A549 (cell line): ENCODE measurements around the gene MB21D2. TPM values are rescaled to one million over a fixed set of nuclear protein-coding genes. Genes with fewer than 3 reads are reported as not detected.

Experiments
- ATAC-seq, 2 experiments: fragments of 200-7000 bp in 1 of 2; fragments of >200 bp in 1 of 2; cut with Nextera tagmentation in 1 of 2; cut with Tn5 transposase in 1 of 2; 3 replicates each; pipeline versions ENCODE4 v1.8.0 to v1.9.1; 2018 to 2020; ENCODE audit warnings: mild to moderate bottlenecking in 1 of 2, moderate library complexity in 1 of 2
- CTCF ChIA-PET: fragments of 300-600 bp; sonication (Branson Sonifier 250); formaldehyde crosslinking; extraction: SDS; loops from one replicate; lab custom pipeline; 2021; ENCODE audit warnings: antibody characterized with exemption, inconsistent platforms; lab: Yijun Ruan, JAX
- POLR2A ChIA-PET: fragments of 350-600 bp; formaldehyde crosslinking; extraction: SDS; loops from one replicate; lab custom pipeline; 2021; ENCODE audit warnings: antibody characterized with exemption, inconsistent platforms; lab: Yijun Ruan, JAX
- DNase-seq, 2 experiments: peaks; one replicate each; pipeline versions ENCODE4 v3.0.0 to v3.0.0-alpha.2; 2011 to 2016; ENCODE audit warnings: low read depth in 1 of 2, low spot score in 1 of 2
- FAIRE-seq: peaks from 2 replicates; lab custom pipeline; 2011; peaks lifted over from hg19 to GRCh38; lab: Jason Lieb, UNC
- H3K27ac ChIP-seq, 2 experiments: fragments of >200 bp; sonication (Bioruptor Twin); formaldehyde crosslinking; 3 replicates each; pipeline ENCODE4 v1.5.1; 2016 to 2017
- H3K4me1 ChIP-seq: fragments of >200 bp; sonication (Bioruptor Twin); formaldehyde crosslinking; 3 replicates; pipeline ENCODE4 v1.6.1; 2016
- H3K4me2 ChIP-seq: fragments of >200 bp; sonication (Bioruptor Twin); formaldehyde crosslinking; 3 replicates; pipeline ENCODE4 v1.6.1; 2016
- H3K4me3 ChIP-seq: fragments of >200 bp; sonication (Bioruptor Twin); formaldehyde crosslinking; 3 replicates; pipeline ENCODE4 v1.5.1; 2016
- H3K9me3 ChIP-seq: fragments of >200 bp; sonication (Bioruptor Twin); formaldehyde crosslinking; 3 replicates; pipeline ENCODE4 v1.6.1; 2016
- BHLHE40 ChIP-seq: IDR thresholded peaks from 2 replicates; pipeline ENCODE4 v1.6.1; 2012; ENCODE audit warnings: low read depth, low read length, inconsistent platforms
- E2F6 ChIP-seq: IDR thresholded peaks from 2 replicates; pipeline ENCODE4 v1.6.1; 2012; ENCODE audit warnings: low read depth, borderline replicate concordance
- EHF ChIP-seq: fragments of 250-450 bp; sonication (Bioruptor Pico); IDR thresholded peaks from 2 replicates; pipeline ENCODE4 v1.5.0; 2020; ENCODE audit warnings: mild to moderate bottlenecking
- ESRRA ChIP-seq: fragments of 150-350 bp; IDR thresholded peaks from 2 replicates; pipeline ENCODE4 v1.6.1; 2014; ENCODE audit warnings: mild to moderate bottlenecking, low read length, borderline replicate concordance
- FOXS1 ChIP-seq: fragments of 250-450 bp; sonication (Bioruptor Pico); IDR thresholded peaks from 2 replicates; pipeline ENCODE4 v1.5.0; 2020; ENCODE audit warnings: mild to moderate bottlenecking, moderate library complexity
- GATA3 ChIP-seq: IDR thresholded peaks from 2 replicates; pipeline ENCODE4 v1.6.1; 2012; ENCODE audit warnings: borderline replicate concordance
- HDAC2 ChIP-seq: fragments of 200-600 bp; sonication (generic); IDR thresholded peaks from 2 replicates; pipeline ENCODE4 v1.6.1; 2016
- HEYL ChIP-seq: fragments of 250-450 bp; sonication (Bioruptor Pico); IDR thresholded peaks from 2 replicates; pipeline ENCODE4 v1.8.0; 2021; ENCODE audit warnings: mild to moderate bottlenecking, moderate library complexity
- HOXA7 ChIP-seq: fragments of 250-450 bp; sonication (Bioruptor Pico); IDR thresholded peaks from 2 replicates; pipeline ENCODE4 v1.5.0; 2020; ENCODE audit warnings: mild to moderate bottlenecking, moderate library complexity
- HOXB5 ChIP-seq: fragments of 250-450 bp; sonication (Bioruptor Pico); IDR thresholded peaks from 2 replicates; pipeline ENCODE4 v1.5.0; 2020; ENCODE audit warnings: mild to moderate bottlenecking, moderate library complexity
- JUN ChIP-seq, 2 experiments: fragments of >200 bp; sonication (Bioruptor Twin); formaldehyde crosslinking; IDR thresholded peaks; 2 replicates in 1 of 2; 3 replicates in 1 of 2; pipeline ENCODE4 v1.6.1; 2016 to 2017
- KDM1A ChIP-seq: fragments of 200-600 bp; sonication (generic); IDR thresholded peaks from 2 replicates; pipeline ENCODE4 v1.6.1; 2016; ENCODE audit warnings: low read depth, mild to moderate bottlenecking
- MAZ ChIP-seq: fragments of 150-350 bp; IDR thresholded peaks from 2 replicates; pipeline ENCODE4 v1.6.1; 2014; ENCODE audit warnings: antibody characterized with exemption, low read depth, low read length, borderline replicate concordance
- PBX3 ChIP-seq: IDR thresholded peaks from 2 replicates; pipeline ENCODE4 v1.6.1; 2012
- POLR2A ChIP-seq: IDR thresholded peaks from 2 replicates; pipeline ENCODE4 v1.6.1; 2012; ENCODE audit warnings: mild to moderate bottlenecking, low read length
- RAD21 ChIP-seq, 2 experiments: fragments of >200 bp in 1 of 2; sonication (Bioruptor Twin) in 1 of 2; formaldehyde crosslinking in 1 of 2; IDR thresholded peaks in 1 of 2; conservative IDR thresholded peaks in 1 of 2; 2 replicates in 1 of 2; 3 replicates in 1 of 2; pipeline ENCODE4 v1.6.1; 2012 to 2018; ENCODE audit warnings: inconsistent platforms in 1 of 2
- RCOR1 ChIP-seq: fragments of 150-350 bp; IDR thresholded peaks from 2 replicates; pipeline ENCODE4 v1.6.1; 2014; ENCODE audit warnings: antibody characterized with exemption, low read length, low read depth
- RFX5 ChIP-seq: fragments of 450-650 bp; IDR thresholded peaks from 2 replicates; pipeline ENCODE4 v1.7.1; 2014; ENCODE audit warnings: antibody characterized with exemption, mild to moderate bottlenecking, moderate library complexity
- RNF2 ChIP-seq: fragments of 200-600 bp; sonication (generic); IDR thresholded peaks from 2 replicates; pipeline ENCODE4 v1.6.1; 2016; ENCODE audit warnings: low read depth, mild to moderate bottlenecking, antibody characterized with exemption, moderate library complexity, borderline replicate concordance
- TFCP2L1 ChIP-seq: fragments of 250-450 bp; sonication (Bioruptor Pico); IDR thresholded peaks from 2 replicates; pipeline ENCODE4 v1.5.0; 2021; ENCODE audit warnings: mild to moderate bottlenecking
- TP53 ChIP-seq: fragments of 250-450 bp; sonication (Bioruptor Pico); IDR thresholded peaks from 2 replicates; pipeline ENCODE4 v1.5.0; 2021; ENCODE audit warnings: mild to moderate bottlenecking, moderate library complexity
- USF2 ChIP-seq: fragments of 450-650 bp; IDR thresholded peaks from 2 replicates; pipeline ENCODE4 v1.6.1; 2014; ENCODE audit warnings: antibody characterized with exemption
- ZFP36 ChIP-seq: fragments of 450-650 bp; IDR thresholded peaks from 2 replicates; pipeline ENCODE4 v1.6.1; 2014; ENCODE audit warnings: borderline replicate concordance; ENCODE audit not compliant: partially characterized antibody
- WGBS: methylation state at CpG from one replicate; pipeline ENCODE4 v1.1.6; 2017; ENCODE audit errors: missing lambda C conversion rate; 5-methylcytosine and 5-hydroxymethylcytosine counted together
- polyA plus RNA-seq, 4 experiments: library from polyadenylated mRNA; depleted of rRNA in 3 of 4; stranded (reverse); fragments of >200 nt; fragmentation: RNase III in 1 of 4; extraction: RNeasy Plus Mini Kit Qiagen cat#74134 plus additional on column Dnase treatment in 1 of 4; gene quantifications; 2 replicates in 3 of 4; 3 replicates in 1 of 4; pipeline ENCODE4 v1.2.3, GENCODE V29; 2011 to 2017
- TF ChIP-seq, protein P1 (sequence below): fragments of >200 bp; sonication (Bioruptor Twin); formaldehyde crosslinking; IDR thresholded peaks from 3 replicates; pipeline ENCODE4 v1.6.1; 2016
- TF ChIP-seq, protein P2 (sequence below): fragments of 250-450 bp; sonication (Bioruptor Pico); IDR thresholded peaks from 2 replicates; pipeline ENCODE4 v1.5.0; 2020; ENCODE audit warnings: low read depth, mild to moderate bottlenecking, moderate library complexity

Gene MB21D2
- polyA plus RNA-seq, 2 of the 4 experiments (the other 2 are of a cell fraction): 4.8 to 7.5 TPM

- TF ChIP-seq HOXA7 (CRISPR knock-in tag): no peak
- TF ChIP-seq KDM1A: no peak
- TF ChIP-seq RFX5: no peak
- TF ChIP-seq, protein P1, sequence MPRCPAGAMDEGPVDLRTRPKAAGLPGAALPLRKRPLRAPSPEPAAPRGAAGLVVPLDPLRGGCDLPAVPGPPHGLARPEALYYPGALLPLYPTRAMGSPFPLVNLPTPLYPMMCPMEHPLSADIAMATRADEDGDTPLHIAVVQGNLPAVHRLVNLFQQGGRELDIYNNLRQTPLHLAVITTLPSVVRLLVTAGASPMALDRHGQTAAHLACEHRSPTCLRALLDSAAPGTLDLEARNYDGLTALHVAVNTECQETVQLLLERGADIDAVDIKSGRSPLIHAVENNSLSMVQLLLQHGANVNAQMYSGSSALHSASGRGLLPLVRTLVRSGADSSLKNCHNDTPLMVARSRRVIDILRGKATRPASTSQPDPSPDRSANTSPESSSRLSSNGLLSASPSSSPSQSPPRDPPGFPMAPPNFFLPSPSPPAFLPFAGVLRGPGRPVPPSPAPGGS: no peak
- TF ChIP-seq EHF (CRISPR knock-in tag): no peak
- TF ChIP-seq E2F6: no peak
- no peak for TF ChIP-seq TFCP2L1
- no peak for TF ChIP-seq JUN (IDR thresholded peaks at IDR 0.05)
Observed at GRCh38 chr3:192918275-192918588, 576 bp upstream of the MB21D2 start (continued).

DNA sequence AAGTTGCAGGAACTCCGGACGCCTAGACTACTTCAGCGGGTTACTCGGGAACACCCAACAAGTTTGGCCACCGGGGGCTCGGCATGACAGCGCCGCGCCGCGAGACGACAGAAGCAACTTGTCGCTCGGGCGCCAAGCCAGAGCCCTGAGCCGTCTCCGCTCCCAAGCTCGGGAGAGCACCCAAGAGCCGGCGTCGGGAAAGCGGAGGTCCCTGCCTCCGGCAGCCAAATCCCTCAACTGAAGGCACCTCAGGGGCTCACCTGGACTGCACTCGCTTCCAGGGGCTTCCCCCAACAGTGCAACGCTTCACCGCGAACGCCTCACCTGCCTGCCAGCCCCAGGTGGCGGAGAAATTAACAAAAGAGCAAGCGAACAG lies 640 bp downstream of the MB21D2 start:
- peak overlapping the region; percentile 98 for H3K4me2 ChIP-seq
- H3K9me3 ChIP-seq: no peaks in the 10 kb centered on the region
- peak in 1 of 2 experiments; percentile 35 for DNase-seq
- no peak for FAIRE-seq
- ChIA-PET CTCF (interaction anchor here (0.8 to 2.5 kb wide), 8 partner anchors 10 to 105 kb away, joined by 3 to 8 read pairs (median 5); no protein-coding TSS in a partner anchor), POLR2A (interaction anchor here (0.6 to 2.0 kb wide), 6 partner anchors 9 to 98 kb away, joined by 3 to 12 read pairs (median 4); no protein-coding TSS in a partner anchor)
- peak overlapping the region; percentile 89 to 96 for H3K27ac ChIP-seq
- peaks cover 37% of the 10 kb centered on the region for H3K4me1 ChIP-seq
- H3K4me3 ChIP-seq: peak overlapping the region; percentile 85
- peak; percentile 50 to 57 for ATAC-seq
- TF ChIP-seq, protein P2, sequence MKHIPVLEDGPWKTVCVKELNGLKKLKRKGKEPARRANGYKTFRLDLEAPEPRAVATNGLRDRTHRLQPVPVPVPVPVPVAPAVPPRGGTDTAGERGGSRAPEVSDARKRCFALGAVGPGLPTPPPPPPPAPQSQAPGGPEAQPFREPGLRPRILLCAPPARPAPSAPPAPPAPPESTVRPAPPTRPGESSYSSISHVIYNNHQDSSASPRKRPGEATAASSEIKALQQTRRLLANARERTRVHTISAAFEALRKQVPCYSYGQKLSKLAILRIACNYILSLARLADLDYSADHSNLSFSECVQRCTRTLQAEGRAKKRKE (CRISPR knock-in tag): no peak
- TF ChIP-seq HDAC2: no peak
- no peak for TF ChIP-seq BHLHE40
- no peak for TF ChIP-seq USF2
- no peak for TF ChIP-seq RAD21 (conservative IDR thresholded peaks at IDR 0.05 in 1 of 2, IDR thresholded peaks at IDR 0.05 in 1 of 2)
- no peak for TF ChIP-seq ZFP36
- no peak for TF ChIP-seq HOXB5 (CRISPR knock-in tag)
- no peak for TF ChIP-seq HEYL (CRISPR knock-in tag)
- TF ChIP-seq KDM1A: no peak
- no peak for TF ChIP-seq POLR2A
- no peak for TF ChIP-seq MAZ
- TF ChIP-seq PBX3: no peak
- no peak for TF ChIP-seq TP53 (CRISPR knock-in tag)
- TF ChIP-seq RCOR1: no peak
- TF ChIP-seq ESRRA: no peak
- TF ChIP-seq RNF2: no peak
- no peak for TF ChIP-seq FOXS1 (CRISPR knock-in tag)
- no peak for TF ChIP-seq GATA3
- WGBS: 0% methylated on average over 1 of the region's 30 CpGs
